GM19023 (cell line): ENCODE results near the gene ARPC1B.
"Not testable (repeated sequence)": the region's sequence is repeated elsewhere in the genome, so short reads cannot be mapped to it uniquely, and the experiment has no call there.

Experiments
- ATAC-seq: cut with Tn5 transposase; IDR thresholded peaks from one replicate; pipeline ENCODE4 v1.9.1; 2021; ENCODE audit warnings: mild to moderate bottlenecking, moderate library complexity; ENCODE audit not compliant: unreplicated experiment

The ARPC1B gene

DNA sequence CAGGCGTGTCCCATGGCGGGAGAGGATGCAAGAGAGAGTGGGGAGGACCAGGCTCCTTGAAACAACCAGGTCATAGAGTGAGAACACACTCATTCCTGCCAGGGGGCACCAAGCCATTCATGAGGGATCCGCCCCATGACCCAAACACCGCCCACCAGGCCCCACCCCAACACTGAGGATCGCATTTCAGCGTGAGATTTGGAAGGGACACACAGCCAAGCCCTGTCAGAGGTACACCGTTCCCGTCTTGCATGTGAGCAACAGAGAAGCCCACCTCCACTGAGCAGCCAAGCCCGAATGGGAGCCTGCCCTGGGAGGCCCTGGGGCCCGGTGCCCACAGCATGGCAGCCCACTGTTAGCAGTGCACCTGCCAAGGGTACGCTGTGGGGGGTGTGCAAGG lies 7.9 kb upstream of the ARPC1B start:
- no peak for ATAC-seq

DNA sequence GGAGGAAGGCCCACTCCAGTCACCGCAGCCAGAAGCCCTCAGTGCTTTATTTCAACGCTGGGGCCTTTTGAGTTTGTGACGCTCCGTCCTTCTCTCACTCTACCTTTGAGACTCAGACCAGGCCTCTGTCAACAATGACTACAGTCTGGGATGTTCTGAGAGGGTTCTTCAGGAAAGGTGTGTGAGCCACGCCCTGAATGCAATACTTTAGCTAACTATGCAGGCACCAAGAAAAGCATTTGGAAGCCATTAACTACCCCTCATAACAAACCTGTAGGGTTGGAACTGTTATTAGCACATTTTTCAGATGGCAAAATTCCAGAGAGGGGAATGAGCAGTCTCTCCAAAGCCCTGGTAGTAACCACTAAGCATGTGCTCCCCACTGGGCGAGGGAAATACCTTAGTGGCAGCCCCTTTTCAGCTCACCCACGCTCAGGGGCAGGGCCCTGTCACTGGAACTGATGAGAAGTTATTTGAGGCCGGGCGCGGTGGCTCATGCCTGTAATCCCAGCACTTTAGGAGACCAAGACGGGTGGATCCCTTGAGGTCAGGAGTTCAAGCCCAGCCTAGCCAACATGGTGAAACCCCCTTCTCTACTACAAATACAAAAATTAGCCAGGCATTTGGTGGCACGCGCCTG lies 5.7 kb upstream of the ARPC1B start:
- no peak for ATAC-seq

DNA sequence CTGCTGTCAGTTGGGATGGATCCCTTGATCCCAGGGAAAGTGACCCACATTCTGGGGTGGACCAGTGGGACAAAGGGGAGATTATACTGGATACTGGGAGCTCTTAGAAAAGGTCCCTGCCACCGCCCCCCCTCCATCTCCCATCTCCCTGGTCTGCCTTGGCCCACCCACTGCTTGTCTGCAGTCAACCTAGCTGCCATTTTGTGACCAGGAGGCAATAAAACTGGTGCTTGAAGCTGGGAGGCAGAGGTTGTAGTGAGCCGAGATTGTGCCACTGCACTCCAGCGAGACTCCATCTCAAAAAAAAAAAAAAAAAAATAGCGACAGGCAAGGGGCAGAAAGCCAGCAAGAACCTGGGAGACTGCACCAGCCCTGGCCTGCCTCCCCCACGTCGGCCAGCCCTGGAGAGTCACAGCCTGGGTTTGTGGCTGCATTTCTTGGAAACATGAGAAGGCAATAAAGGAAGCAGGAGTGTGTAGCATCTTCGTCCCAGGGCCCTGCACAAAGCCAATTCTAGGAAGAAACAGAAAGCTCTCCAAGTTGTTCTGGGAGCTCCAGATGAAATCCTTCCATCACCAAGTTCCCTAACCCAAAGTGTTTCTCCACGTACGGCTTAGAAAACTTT lies 4.7 kb upstream of the ARPC1B start:
- ATAC-seq, result no peak

DNA sequence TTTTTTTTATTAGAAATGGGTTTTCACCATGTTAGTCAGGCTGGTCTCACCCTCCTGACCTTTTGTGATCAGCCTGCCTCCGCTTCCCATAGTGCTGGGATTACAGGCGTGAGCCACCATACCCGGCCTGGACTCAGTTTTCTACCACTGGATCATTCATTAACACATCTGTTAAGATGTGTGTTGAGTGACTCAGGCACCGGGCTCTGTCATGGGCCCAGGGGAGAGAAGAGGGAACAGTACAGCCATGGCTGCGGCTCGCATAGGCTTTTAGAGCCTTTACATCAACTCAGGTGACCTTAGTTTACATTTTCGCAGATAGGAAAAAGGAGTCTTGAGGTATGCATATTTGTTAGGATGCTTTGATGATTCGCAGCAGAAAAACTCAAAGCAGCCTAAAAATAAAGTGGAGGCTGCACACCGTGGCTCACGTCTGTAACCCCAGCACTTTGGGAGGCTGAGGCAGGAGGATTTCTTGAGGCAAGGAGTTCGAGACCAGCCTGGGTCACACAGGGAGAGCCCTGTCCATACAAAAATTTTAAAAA lies 3.1 kb upstream of the ARPC1B start:
- no peak for ATAC-seq

DNA sequence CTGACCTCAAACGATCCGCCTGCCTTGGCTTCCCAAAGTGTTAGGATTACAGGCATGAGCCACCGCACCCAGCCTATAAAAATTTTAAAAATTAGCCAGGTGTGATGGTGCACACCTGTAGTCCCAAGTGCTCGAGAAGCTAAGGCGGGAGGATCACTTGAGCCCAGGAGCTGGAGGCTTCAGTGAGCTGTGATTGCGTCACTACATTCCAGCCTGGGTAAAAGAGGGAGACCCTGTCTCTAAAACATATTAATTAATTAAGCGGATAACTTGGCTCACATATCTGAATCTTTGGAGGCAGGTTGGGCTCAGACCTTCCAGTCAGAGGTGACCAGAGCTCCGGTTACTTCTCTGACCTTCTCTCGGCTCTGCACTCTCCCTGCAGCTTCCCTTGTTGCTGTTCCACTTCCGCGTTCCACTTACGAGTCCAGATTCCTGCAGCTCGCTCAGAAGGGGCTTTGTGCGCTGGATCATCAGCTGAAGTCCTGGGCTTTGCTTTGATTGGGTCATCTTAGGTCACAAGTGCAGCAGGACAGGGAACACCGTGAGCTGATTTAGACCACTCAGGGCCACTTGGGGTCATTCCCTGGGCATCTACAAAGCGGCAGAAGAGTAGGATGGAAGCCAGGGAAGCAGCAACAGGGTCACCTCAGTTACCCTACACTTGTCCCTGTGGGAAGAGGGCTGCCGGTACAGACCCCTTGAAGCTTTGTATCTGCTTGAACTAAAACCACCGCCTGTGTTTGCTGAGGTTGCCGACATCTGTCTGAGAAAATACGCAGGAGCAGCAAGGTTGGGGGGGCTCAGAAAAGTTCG lies 2.0 kb upstream of the ARPC1B start:
- ATAC-seq, result no peak

DNA sequence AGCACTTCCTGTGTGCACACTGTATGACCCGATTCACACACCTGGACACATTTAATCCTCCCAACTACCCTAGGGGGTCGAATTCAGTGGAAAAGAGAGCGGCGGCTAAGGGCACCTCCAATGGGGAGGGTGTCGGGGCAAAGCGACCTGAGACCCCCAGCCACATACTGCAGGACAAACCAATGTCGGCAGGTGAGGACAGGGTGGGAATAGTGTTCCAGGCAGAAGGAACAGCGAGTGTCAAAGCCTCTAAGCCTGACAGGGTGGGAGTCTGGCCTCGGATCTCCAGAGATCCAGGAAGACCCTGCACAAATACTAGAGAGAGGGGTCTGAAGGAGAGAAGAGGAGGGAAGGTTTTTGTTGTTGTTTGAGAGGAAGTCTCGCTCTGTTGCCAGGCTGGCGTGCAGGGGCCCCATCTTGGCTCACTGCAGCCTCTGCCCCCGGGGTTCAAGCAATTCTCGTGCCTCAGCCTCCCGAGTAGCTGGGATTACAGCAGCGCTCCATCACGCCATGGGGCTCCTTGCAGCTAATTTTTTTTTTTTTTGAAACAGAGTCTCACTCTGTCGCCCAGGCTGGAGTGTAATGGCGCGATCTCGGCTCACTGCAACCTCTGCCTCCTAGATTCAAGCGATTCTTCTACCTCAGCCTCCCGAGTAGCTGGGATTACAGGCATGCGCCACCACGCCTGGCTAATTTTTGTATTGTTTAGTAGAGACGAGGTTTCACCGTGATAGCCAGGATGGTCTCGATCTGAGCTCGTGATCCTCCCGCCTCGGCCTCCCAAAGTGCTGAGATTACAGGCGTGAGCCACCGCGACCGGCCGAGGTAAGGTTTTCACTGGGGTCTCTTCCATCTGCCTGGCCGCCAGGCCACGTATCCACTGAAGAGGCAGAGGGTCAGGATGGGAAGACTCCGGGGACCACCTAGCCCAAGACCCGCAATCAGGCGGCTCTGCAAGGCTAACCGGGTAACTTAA lies 1.2 kb upstream of the ARPC1B start:
- no peak for ATAC-seq

DNA sequence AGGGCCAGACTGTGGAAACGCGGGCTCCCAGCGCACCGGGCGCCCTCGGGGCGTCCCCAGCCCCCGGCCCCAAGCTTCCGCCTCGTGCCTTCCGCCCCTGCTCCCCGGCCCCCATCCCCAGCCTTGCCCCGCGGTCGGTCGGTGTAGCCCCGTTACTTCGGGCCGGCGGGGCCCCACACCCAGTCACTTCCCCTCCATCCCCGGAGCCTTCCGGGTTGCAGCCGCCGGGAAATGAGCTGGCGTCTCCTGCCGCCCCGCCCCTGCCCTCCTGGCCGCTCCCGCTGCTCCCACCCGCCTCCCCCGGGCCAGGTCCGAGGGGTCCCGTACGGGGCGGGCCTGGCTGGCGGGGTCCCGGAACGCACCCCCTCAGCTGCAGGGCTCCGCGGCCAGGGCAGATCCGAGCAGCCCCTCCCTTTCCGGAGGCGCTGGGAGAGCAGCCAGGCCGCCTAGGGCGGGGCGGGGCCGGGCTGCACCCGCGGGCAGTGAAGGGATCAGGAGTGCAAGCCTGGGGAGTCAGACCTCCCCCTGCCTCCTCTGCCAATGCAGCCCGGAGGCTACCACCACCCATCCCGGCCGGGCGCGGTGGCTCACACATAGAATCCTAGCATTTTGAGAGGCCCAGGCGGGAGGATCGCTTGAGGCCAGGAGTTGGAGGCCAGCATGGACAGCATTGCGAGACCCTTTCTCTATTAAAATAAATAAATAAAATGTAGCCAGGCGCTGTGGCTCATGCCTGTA lies 709 bp downstream of the ARPC1B start:
- ATAC-seq, result peak; percentile 48

DNA sequence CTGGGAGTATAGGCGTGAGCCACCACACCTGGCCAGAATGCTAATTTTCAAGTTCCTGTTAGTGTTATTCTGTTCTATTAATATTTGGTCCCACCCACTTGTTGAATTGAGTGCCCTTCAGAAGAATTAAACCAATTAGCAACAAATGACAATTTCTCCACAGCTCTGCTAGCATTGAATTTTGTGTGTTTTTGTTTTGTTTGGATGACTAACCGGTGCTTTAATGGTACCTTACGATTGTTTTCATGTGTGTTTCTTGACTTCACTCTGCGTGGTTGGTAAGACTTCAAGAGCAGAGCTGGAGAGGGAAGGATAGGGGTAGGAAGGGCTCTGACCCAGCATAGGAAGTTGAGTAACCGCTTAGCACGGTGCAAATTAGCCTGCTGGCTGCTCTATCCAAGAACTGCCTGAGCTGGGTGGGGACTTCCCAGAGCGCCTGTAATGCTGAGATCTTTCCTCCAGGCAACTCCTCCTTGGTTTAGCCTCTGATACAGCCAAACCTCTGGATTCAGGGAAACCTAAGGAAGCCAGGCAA lies 4.6 kb downstream of the ARPC1B start:
- no peak for ATAC-seq

DNA sequence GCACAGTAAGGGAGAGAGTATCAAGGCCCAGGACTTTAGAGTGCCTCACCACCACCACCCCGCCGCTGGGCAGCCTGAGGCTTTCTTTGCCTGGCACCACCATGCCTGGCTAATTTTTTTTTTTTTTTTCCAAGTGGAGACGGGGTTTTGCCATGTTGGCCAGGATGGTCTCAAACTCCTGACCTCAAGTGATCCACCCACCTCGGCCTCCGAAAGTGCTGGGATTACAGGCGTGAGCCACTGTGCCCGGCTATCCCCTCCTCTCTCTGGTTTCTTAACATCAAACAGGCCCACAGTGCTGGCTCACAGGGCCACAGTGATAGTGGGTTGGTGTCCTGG lies 5.1 kb downstream of the ARPC1B start:
- not testable (repeated sequence) for ATAC-seq

DNA sequence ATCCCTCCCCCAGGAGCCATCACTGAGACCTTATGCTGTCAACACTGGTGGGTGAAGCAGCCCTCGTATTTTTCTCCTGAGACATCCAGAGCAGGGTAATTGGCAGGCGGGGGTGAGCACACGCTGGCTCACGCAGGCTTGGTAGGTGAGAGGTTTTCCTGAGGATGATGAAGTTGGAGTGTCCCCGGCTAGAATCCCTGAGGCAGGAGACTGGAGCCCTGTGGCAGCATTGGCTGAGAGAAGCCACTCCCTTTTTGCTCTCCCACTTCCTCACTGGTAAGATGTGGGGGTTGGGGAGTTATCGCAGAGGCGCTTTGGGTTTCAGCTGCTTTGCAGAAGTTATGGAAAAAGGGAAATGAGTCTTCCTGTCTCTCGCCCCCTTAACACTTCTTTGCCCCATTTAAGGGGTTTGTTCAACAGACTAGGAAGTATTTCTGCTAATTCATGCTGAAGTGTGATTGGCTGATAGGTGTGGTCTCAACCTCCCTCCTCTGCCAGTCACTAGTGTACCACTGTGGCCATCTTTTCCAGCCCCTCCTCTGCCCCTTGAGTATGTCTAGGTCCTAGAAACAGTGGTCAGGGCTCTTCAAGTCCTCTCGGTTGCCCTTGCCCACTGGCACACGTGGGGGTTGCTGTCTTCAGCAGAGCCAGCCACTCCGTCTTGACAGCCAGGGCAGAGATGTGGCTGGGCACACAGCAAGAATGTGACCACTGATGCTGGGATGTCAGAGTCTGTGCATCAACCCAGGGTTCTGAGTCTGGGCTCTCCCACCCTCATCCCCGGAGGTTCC lies 5.7 kb downstream of the ARPC1B start:
- peak; percentile 37 for ATAC-seq

DNA sequence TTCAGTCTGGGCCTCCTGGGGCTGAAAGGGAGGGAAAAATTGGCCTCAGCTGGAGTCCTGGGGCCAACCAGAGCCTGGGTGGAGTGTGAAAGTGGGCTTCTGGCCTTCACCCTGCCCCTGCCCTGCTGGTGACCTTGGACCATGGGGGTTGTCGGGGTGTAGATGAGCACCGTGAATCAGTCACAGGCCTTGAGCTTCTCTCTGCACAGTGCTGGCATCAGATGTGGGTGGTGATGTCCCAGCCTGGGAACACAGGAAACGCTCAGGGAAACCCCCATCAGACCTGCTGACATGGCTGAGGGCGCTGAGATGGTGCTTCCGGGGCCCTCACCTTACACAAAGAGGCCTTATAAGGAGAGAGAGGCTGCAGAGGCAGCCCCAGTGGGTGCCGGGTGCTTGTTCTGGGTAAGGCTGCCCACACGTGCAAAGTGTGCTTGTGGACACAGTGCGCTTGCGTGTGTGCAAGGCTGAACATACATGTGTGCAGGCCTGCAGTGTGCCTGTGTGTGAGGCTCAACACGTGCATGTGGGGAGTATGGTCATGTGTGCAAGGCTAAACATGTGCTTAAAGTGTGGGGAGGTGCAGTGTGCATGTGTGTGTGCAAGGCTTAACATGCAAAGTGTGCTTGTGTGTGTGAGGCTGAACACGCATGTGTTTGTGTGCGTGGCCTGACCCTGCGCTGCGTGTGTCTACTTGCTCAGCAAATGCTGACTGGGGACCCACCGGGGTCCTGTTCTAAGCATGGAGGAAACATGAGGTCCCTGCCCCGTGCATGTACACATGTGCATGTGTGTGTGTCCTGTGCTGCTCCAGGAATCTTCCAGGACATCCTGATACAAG lies 6.5 kb downstream of the ARPC1B start:
- ATAC-seq, result peak; percentile 78

DNA sequence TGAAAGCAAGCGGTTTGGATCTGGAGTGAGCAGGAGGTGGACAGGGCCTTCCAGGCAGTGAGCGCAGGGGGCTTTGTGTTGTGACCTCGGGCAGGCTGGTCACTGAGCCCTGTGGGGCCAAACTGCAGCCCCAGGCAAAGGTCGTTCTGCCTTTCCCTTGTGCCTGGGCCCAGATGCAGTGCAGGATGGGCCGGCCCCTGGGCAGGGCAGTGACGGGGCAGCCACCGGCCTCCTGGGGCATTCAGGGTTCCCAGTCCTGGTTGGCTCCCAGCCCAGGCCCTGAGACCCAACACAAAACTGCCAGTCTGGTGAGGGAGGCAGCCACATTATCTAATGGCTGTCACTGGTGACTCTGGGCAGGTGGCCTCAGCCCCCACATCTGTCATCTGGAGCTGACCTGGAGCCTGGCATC lies 7.1 kb downstream of the ARPC1B start:
- ATAC-seq, result no peak

DNA sequence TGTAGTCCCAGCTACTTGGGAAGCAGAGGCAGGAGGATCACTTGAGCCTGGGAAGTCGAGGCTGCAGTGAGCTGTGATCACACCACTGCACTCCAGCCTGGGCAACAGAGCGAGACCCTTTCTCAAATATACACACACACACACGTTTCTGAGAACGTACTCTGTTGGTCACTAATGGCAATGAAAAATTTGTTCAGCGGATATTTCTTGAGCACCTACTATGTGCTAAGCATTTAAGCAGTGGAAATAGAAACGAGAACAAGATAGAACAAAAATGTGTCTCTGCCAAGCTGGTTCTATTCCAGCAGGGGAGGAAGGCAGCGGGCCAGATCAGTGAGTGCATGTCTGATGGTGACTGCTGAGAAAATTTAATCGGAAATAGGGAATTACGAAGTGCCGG lies 8.7 kb downstream of the ARPC1B start:
- ATAC-seq, result no peak

DNA sequence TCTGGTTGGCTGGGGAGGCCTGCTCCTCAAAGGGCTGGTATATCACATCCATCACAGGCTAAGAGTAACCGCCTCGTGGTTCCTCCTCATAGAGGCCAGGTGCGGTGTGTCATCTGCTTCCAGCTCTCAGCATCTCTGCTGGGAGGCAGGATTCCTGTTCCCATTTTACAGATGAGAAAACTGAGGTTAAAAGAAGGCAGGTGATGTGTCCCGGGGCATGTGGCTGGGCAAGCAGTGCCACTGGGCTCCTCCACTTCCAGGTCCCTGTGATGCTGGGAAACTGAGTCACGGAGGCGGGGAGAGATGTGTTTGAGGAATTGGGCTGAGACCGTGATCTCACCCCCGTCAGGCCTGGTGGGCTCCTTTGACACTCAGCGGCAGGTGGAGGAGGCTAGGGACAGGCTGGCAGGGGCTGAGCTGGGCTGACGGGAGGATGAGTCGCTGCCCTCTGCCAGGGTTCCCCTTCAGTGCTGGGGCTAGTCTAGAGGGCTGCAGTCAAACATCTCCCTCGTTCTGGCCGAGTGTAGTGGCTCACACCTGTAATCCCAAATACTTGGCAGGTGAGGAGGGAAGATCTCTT lies 9.4 kb downstream of the ARPC1B start:
- no peak for ATAC-seq

DNA sequence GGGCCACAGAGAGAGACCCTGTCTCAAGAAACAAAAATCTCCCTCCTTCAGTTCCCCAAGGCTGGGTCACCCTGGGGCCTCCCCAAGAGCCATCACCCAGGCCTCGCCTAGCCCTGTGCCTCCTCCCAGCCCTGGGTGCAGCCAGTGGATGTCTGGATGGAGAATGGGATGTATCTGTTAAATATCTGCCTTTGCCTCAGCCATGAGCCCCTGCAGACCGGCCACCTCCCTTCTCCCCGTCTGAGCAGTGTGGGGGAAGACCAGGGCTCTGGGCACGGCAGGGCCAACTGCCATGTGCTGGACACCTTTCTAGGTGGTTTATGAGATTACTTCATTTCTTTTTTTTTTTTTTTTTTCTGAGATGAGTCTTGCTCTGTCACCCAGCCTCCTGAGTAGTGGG lies 10.0 kb downstream of the ARPC1B start:
- no peak for ATAC-seq

DNA sequence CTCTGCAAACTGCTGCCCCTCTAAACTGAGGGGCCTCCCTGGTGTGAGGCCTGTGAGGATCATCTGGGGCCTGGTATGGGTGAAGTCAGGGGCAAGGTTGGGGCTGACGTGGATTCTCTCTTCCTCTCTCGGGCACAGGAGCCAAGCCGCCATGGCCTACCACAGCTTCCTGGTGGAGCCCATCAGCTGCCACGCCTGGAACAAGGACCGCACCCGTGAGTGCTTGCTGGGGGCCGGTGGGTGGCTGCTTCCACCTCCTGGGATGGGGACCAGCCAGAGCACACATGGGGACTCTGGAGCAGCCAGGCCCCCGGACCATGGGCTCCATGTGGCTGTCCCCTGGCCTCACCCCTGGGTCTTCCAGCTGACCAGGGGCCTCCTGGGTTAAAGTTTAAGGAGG lies 11.0 kb downstream of the ARPC1B start:
- ATAC-seq, result no peak

DNA sequence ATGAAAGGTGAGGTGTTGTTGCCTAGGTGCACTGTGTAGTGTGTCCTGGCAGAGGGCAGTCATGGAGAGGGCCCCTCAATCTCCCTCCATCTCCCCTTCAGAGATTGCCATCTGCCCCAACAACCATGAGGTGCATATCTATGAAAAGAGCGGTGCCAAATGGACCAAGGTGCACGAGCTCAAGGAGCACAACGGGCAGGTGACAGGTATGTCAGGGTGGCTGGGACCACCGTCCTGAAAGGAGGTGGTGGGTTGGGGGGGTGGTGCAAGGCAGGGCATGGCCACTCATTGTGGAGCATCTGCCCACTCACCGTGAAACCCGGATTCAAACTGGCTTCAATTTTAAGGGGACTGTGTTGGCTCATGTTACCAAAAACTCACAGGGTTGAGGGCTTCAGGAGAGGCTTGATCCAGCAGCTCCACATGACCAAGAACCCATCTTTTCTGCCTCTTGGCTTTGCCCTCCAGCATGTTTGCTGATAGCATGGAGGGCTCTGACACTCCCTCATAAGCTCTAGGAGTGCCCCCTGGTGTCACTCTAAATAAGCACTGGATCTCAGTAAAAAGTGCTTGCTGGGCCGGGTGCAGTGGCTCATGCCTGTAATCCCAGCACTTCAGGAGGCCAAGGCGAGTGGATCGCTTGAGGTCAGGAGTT lies 12.2 kb downstream of the ARPC1B start:
- no peak for ATAC-seq
